ENCODE results near the gene ZNF787.
"Not testable (repeated sequence)": the region's sequence is repeated elsewhere in the genome, so short reads cannot be mapped to it uniquely, and the experiment has no call there.

The ZNF787 gene

DNA sequence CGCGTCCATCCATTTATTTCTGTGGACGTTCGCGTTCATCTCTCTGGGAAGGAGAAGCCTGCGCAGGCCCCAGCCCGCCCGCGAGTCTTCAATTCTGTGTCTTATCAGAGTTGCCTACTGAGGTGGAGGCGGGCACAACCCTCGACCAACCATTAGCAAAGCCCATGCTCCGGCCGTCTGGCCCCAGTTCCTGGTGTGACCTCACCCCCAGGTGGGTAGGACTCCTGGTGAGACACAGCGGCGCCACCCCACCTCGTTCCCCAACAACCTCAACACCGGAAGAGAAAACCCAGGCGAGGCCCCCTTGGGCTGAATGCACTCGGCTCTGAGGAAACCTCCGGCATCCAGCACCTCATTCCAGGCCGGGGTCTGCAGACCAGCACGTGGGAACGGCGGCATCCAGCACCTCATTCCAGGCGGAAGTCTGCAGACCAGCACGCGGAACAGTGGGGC, 14.7 kb downstream of the ZNF787 start:
- no peak for ATAC-seq
- no peak for TF ChIP-seq PPARA (CRISPR knock-in tag; IDR thresholded peaks at IDR 0.05; ENCODE audit: borderline replicate concordance)
- TF ChIP-seq ARNTL (CRISPR knock-in tag; IDR thresholded peaks at IDR 0.05; ENCODE audit: borderline replicate concordance, low read depth), result no peak
- TF ChIP-seq ZNF565 (CRISPR knock-in tag; conservative IDR thresholded peaks at IDR 0.05; ENCODE audit: low read depth), result no peak
- no peak for TF ChIP-seq ZC3H10 (CRISPR knock-in tag; IDR thresholded peaks at IDR 0.05)
- no peak for TF ChIP-seq SNAI2 (CRISPR knock-in tag; IDR thresholded peaks at IDR 0.05)
- TF ChIP-seq ZFP30 (CRISPR knock-in tag; IDR thresholded peaks at IDR 0.05), result no peak
- no peak for TF ChIP-seq TOX (CRISPR knock-in tag; IDR thresholded peaks at IDR 0.05; ENCODE audit: borderline replicate concordance)
- TF ChIP-seq CSDC2 (CRISPR knock-in tag; IDR thresholded peaks at IDR 0.05), result no peak

DNA sequence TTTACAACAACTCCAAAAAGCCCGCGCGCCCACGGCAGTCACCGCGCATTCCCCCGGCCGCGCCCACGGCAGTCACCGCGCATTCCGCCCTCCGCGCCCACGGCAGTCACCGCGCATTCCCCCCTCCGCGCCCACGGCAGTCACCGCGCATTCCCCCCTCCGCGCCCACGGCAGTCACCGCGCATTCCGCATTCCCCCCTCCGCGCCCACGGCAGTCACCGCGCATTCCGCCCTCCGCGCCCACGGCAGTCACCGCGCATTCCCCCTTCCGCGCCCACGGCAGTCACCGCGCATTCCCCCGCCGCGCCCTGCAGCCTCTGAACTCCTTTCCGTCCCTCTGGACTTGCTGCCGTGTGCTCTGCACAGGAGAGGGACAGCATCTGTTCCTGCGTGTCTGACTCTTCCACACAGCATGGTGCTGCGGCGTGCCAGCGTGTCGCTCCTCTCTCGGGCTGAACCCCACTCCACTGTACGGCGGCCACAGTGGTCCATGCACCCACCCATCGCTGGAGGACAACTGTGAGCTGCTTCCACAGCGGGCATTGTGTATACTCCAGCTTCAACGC, 15.2 kb downstream of the ZNF787 start:
- not testable (repeated sequence) for ATAC-seq

DNA sequence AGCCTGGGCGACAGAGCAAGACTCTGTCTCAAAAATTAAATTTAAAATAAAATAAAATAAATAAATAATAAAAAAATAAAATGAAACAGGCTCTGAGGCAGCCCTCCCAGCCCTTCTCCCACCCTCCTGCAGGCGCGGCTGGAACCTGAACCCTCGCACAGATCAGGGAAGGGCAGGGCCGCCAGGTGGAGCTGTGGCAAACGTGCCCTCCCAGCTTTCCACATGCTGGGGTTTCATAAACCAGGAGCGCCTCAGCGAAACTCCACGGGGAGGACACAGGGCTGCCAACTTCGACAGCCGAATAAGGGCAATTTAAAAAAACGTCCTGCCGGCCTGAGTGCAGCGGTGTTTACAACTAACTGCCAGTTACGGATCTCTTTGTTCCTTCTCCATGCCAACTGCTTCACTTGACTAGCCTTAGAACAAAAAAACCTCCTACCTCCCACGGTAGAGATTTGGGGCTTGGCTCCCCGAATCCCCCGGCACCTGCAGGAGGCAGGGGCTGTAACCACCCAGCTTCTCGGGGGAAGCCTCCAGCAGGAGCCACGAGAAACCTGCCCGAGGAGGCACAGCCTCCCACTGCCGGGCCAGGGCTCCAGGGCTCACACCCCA, 15.9 kb downstream of the ZNF787 start:
- no peak for TF ChIP-seq ZFP30 (CRISPR knock-in tag; IDR thresholded peaks at IDR 0.05)
- no peak for TF ChIP-seq ZNF565 (CRISPR knock-in tag; conservative IDR thresholded peaks at IDR 0.05; ENCODE audit: low read depth)
- TF ChIP-seq GLIS3 (CRISPR knock-in tag; IDR thresholded peaks at IDR 0.05), result no peak
- no peak for TF ChIP-seq BACH2 (CRISPR knock-in tag; IDR thresholded peaks at IDR 0.05; ENCODE audit: borderline replicate concordance)
- TF ChIP-seq, protein P1, sequence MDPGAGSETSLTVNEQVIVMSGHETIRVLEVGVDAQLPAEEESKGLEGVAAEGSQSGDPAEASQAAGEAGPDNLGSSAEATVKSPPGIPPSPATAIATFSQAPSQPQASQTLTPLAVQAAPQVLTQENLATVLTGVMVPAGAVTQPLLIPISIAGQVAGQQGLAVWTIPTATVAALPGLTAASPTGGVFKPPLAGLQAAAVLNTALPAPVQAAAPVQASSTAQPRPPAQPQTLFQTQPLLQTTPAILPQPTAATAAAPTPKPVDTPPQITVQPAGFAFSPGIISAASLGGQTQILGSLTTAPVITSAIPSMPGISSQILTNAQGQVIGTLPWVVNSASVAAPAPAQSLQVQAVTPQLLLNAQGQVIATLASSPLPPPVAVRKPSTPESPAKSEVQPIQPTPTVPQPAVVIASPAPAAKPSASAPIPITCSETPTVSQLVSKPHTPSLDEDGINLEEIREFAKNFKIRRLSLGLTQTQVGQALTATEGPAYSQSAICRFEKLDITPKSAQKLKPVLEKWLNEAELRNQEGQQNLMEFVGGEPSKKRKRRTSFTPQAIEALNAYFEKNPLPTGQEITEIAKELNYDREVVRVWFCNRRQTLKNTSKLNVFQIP (CRISPR knock-in tag; IDR thresholded peaks at IDR 0.05; ENCODE audit: borderline replicate concordance, low read depth), result no peak
- no peak for TF ChIP-seq ZC3H10 (CRISPR knock-in tag; IDR thresholded peaks at IDR 0.05)
- TF ChIP-seq, protein P2, sequence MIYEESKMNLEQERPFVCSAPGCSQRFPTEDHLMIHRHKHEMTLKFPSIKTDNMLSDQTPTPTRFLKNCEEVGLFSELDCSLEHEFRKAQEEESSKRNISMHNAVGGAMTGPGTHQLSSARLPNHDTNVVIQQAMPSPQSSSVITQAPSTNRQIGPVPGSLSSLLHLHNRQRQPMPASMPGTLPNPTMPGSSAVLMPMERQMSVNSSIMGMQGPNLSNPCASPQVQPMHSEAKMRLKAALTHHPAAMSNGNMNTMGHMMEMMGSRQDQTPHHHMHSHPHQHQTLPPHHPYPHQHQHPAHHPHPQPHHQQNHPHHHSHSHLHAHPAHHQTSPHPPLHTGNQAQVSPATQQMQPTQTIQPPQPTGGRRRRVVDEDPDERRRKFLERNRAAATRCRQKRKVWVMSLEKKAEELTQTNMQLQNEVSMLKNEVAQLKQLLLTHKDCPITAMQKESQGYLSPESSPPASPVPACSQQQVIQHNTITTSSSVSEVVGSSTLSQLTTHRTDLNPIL (CRISPR knock-in tag; IDR thresholded peaks at IDR 0.05; ENCODE audit: low read depth), result no peak
- no peak for TF ChIP-seq ZNF70 (CRISPR knock-in tag; IDR thresholded peaks at IDR 0.05)
- TF ChIP-seq OSR1 (CRISPR knock-in tag; IDR thresholded peaks at IDR 0.05), result no peak
- TF ChIP-seq, protein P3, sequence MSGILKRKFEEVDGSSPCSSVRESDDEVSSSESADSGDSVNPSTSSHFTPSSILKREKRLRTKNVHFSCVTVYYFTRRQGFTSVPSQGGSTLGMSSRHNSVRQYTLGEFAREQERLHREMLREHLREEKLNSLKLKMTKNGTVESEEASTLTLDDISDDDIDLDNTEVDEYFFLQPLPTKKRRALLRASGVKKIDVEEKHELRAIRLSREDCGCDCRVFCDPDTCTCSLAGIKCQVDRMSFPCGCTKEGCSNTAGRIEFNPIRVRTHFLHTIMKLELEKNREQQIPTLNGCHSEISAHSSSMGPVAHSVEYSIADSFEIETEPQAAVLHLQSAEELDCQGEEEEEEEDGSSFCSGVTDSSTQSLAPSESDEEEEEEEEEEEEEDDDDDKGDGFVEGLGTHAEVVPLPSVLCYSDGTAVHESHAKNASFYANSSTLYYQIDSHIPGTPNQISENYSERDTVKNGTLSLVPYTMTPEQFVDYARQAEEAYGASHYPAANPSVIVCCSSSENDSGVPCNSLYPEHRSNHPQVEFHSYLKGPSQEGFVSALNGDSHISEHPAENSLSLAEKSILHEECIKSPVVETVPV (CRISPR knock-in tag; IDR thresholded peaks at IDR 0.05), result no peak
- no peak for TF ChIP-seq ESRRG (CRISPR knock-in tag; IDR thresholded peaks at IDR 0.05)
- TF ChIP-seq, protein P4, sequence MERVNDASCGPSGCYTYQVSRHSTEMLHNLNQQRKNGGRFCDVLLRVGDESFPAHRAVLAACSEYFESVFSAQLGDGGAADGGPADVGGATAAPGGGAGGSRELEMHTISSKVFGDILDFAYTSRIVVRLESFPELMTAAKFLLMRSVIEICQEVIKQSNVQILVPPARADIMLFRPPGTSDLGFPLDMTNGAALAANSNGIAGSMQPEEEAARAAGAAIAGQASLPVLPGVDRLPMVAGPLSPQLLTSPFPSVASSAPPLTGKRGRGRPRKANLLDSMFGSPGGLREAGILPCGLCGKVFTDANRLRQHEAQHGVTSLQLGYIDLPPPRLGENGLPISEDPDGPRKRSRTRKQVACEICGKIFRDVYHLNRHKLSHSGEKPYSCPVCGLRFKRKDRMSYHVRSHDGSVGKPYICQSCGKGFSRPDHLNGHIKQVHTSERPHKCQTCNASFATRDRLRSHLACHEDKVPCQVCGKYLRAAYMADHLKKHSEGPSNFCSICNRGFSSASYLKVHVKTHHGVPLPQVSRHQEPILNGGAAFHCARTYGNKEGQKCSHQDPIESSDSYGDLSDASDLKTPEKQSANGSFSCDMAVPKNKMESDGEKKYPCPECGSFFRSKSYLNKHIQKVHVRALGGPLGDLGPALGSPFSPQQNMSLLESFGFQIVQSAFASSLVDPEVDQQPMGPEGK (CRISPR knock-in tag; IDR thresholded peaks at IDR 0.05; ENCODE audit: borderline replicate concordance), result no peak
- no peak for TF ChIP-seq ISL1 (CRISPR knock-in tag; IDR thresholded peaks at IDR 0.05)
- TF ChIP-seq, protein P5, sequence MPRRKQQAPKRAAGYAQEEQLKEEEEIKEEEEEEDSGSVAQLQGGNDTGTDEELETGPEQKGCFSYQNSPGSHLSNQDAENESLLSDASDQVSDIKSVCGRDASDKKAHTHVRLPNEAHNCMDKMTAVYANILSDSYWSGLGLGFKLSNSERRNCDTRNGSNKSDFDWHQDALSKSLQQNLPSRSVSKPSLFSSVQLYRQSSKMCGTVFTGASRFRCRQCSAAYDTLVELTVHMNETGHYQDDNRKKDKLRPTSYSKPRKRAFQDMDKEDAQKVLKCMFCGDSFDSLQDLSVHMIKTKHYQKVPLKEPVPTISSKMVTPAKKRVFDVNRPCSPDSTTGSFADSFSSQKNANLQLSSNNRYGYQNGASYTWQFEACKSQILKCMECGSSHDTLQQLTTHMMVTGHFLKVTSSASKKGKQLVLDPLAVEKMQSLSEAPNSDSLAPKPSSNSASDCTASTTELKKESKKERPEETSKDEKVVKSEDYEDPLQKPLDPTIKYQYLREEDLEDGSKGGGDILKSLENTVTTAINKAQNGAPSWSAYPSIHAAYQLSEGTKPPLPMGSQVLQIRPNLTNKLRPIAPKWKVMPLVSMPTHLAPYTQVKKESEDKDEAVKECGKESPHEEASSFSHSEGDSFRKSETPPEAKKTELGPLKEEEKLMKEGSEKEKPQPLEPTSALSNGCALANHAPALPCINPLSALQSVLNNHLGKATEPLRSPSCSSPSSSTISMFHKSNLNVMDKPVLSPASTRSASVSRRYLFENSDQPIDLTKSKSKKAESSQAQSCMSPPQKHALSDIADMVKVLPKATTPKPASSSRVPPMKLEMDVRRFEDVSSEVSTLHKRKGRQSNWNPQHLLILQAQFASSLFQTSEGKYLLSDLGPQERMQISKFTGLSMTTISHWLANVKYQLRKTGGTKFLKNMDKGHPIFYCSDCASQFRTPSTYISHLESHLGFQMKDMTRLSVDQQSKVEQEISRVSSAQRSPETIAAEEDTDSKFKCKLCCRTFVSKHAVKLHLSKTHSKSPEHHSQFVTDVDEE (CRISPR knock-in tag; IDR thresholded peaks at IDR 0.05), result no peak
- no peak for TF ChIP-seq TCF4 (CRISPR knock-in tag; IDR thresholded peaks at IDR 0.05; ENCODE audit: borderline replicate concordance)
- no peak for TF ChIP-seq ZNF8 (CRISPR knock-in tag; IDR thresholded peaks at IDR 0.05)
- TF ChIP-seq ARNTL (CRISPR knock-in tag; IDR thresholded peaks at IDR 0.05; ENCODE audit: borderline replicate concordance, low read depth), result no peak
- no peak for TF ChIP-seq RARB (CRISPR knock-in tag; IDR thresholded peaks at IDR 0.05)
- ATAC-seq, result peak; percentile 57; the same call in 2 of the 3 replicates

Measured in SK-N-SH treated with all-trans-retinoic acid at 6 μM for 48 hours (cell line).